Astrocyte (in vitro differentiated cells and primary cell): Measurements from ENCODE around the gene NSMCE1. TPM values are rescaled to one million over a fixed set of nuclear protein-coding genes. Genes with fewer than 3 reads are reported as not detected.

Source experiments
- DNase-seq: peaks from one replicate; pipeline ENCODE4 v3.0.0-alpha.2; 2010; ENCODE audit warnings: low read depth
- FAIRE-seq: peaks from 2 replicates; lab custom pipeline; 2011; peaks lifted over from hg19 to GRCh38; lab: Jason Lieb, UNC
- H2AFZ ChIP-seq: 2 replicates; pipeline ENCODE4 v1.6.0; 2012; ENCODE audit warnings: low read depth, low read length, inconsistent platforms
- H3K27ac ChIP-seq: 2 replicates; pipeline ENCODE4 v1.5.1; 2011; ENCODE audit warnings: low read depth, low read length, inconsistent platforms
- H3K27me3 ChIP-seq: 2 replicates; pipeline ENCODE4 v1.6.0; 2011; ENCODE audit warnings: low read length, inconsistent platforms; ENCODE audit not compliant: insufficient read depth
- H3K36me3 ChIP-seq: 2 replicates; pipeline ENCODE4 v1.5.1; 2011; ENCODE audit warnings: low read length, inconsistent platforms; ENCODE audit not compliant: insufficient read depth
- H3K4me1 ChIP-seq: 2 replicates; pipeline ENCODE4 v1.5.1; 2011; ENCODE audit warnings: low read length, inconsistent platforms; ENCODE audit not compliant: insufficient read depth
- H3K4me2 ChIP-seq: 2 replicates; pipeline ENCODE4 v1.6.0; 2012; ENCODE audit warnings: low read length, inconsistent platforms
- H3K4me3 ChIP-seq: 2 replicates; pipeline ENCODE4 v1.5.1; 2011; ENCODE audit warnings: low read depth, mild to moderate bottlenecking, low read length, inconsistent platforms; ENCODE audit not compliant: insufficient read depth
- H3K79me2 ChIP-seq: 2 replicates; pipeline ENCODE4 v1.6.0; 2012; ENCODE audit warnings: mild to moderate bottlenecking, low read length, inconsistent platforms; ENCODE audit not compliant: insufficient read depth
- H3K9ac ChIP-seq: 2 replicates; pipeline ENCODE4 v1.6.0; 2012; ENCODE audit warnings: mild to moderate bottlenecking, low read length, inconsistent platforms
- H3K9me3 ChIP-seq: 2 replicates; pipeline ENCODE4 v1.5.1; 2012; ENCODE audit warnings: low read depth, mild to moderate bottlenecking, low read length, inconsistent platforms; ENCODE audit not compliant: insufficient read depth
- H4K20me1 ChIP-seq: 2 replicates; pipeline ENCODE4 v1.6.0; 2012; ENCODE audit warnings: low read length, inconsistent platforms; ENCODE audit not compliant: insufficient read depth
- H3K27ac Mint-ChIP-seq: one replicate; pipeline ENCODE4 v1.8.0; 2021; ENCODE audit warnings: mild to moderate bottlenecking, mixed read lengths; ENCODE audit not compliant: unreplicated experiment
- H3K27me3 Mint-ChIP-seq: one replicate; pipeline ENCODE4 v1.8.0; 2021; ENCODE audit warnings: low read depth, mixed read lengths; ENCODE audit not compliant: unreplicated experiment
- H3K36me3 Mint-ChIP-seq: one replicate; pipeline ENCODE4 v1.8.0; 2021; ENCODE audit warnings: low read depth, mixed read lengths; ENCODE audit not compliant: unreplicated experiment
- H3K4me1 Mint-ChIP-seq: one replicate; pipeline ENCODE4 v1.8.0; 2021; ENCODE audit warnings: low read depth, mixed read lengths; ENCODE audit not compliant: unreplicated experiment
- H3K4me3 Mint-ChIP-seq: one replicate; pipeline ENCODE4 v1.8.0; 2021; ENCODE audit warnings: mild to moderate bottlenecking, moderate library complexity, mixed read lengths; ENCODE audit not compliant: unreplicated experiment
- H3K9me3 Mint-ChIP-seq: one replicate; pipeline ENCODE4 v1.8.0; 2021; ENCODE audit warnings: mild to moderate bottlenecking, mixed read lengths; ENCODE audit not compliant: unreplicated experiment
- CTCF ChIP-seq: IDR thresholded peaks from 2 replicates; pipeline ENCODE4 v1.5.1; 2011; ENCODE audit warnings: low read depth, mild to moderate bottlenecking, inconsistent platforms, low read length, moderate library complexity; ENCODE audit not compliant: insufficient read depth
- EZH2 ChIP-seq: IDR thresholded peaks from 2 replicates; pipeline ENCODE4 v1.6.1; 2012; ENCODE audit warnings: mild to moderate bottlenecking, low read length, inconsistent platforms; ENCODE audit not compliant: insufficient read depth
- total RNA-seq: library from RNA; stranded (reverse); gene quantifications from 2 replicates; pipeline ENCODE4 v1.2.1, GENCODE V29; 2021

NSMCE1 gene
- total RNA-seq, 1 donor from 2014 or later: 12.1 TPM

GRCh38 chr16:27235055-27235937, 33.3 kb downstream of the NSMCE1 start:
- Histone ChIP-seq H3K4me3 (no peak overlapping the region), H3K27me3 (no peaks in the 10 kb centered on the region), H4K20me1 (no peaks in the 10 kb centered on the region), H2AFZ (peak overlapping the region; percentile 61), H3K4me2 (peak overlapping the region; percentile 67), H3K79me2 (no peaks in the 10 kb centered on the region), H3K9ac (peak overlapping the region; percentile 60), H3K36me3 (no peaks in the 10 kb centered on the region), H3K9me3 (no peaks in the 10 kb centered on the region), H3K27ac (peak overlapping the region; percentile 57), H3K4me1 (peaks cover 29% of the 10 kb centered on the region)
- no peak overlapping the region for H3K27ac Mint-ChIP-seq
- peaks cover 6% of the 10 kb centered on the region for H3K36me3 Mint-ChIP-seq
- no peak overlapping the region for H3K4me3 Mint-ChIP-seq
- TF ChIP-seq CTCF (peak; percentile 95), EZH2 (no peak)
- H3K4me1 Mint-ChIP-seq: peaks cover 31% of the 10 kb centered on the region
- H3K9me3 Mint-ChIP-seq: no peaks in the 10 kb centered on the region
- peak; percentile 81 for DNase-seq
- FAIRE-seq: no peak
- H3K27me3 Mint-ChIP-seq: no peaks in the 10 kb centered on the region

GRCh38 chr16:27234603-27235002, 34.0 kb downstream of the NSMCE1 start:
- no peaks in the 10 kb centered on the region for H3K36me3 ChIP-seq
- H2AFZ ChIP-seq: no peak overlapping the region
- Mint-ChIP-seq H3K36me3 (peaks cover 6% of the 10 kb centered on the region), H3K27ac (no peak overlapping the region), H3K9me3 (no peaks in the 10 kb centered on the region), H3K4me1 (peaks cover 31% of the 10 kb centered on the region), H3K4me3 (no peak overlapping the region), H3K27me3 (no peaks in the 10 kb centered on the region)
- FAIRE-seq (no peak), DNase-seq (no peak)
- no peak for TF ChIP-seq EZH2
- no peak for TF ChIP-seq CTCF
- H3K9me3 ChIP-seq: no peaks in the 10 kb centered on the region
- no peak overlapping the region for H3K27ac ChIP-seq
- no peaks in the 10 kb centered on the region for H3K27me3 ChIP-seq
- H3K79me2 ChIP-seq: no peaks in the 10 kb centered on the region
- no peak overlapping the region for H3K4me2 ChIP-seq
- no peaks in the 10 kb centered on the region for H4K20me1 ChIP-seq
- no peak overlapping the region for H3K4me3 ChIP-seq
- peak overlapping the region; percentile 34 for H3K9ac ChIP-seq
- H3K4me1 ChIP-seq: peaks cover 29% of the 10 kb centered on the region

GRCh38 chr16:27234171-27234570, 34.4 kb downstream of the NSMCE1 start:
- Mint-ChIP-seq H3K27ac (no peak overlapping the region), H3K36me3 (peaks cover 6% of the 10 kb centered on the region), H3K4me1 (peaks cover 31% of the 10 kb centered on the region), H3K27me3 (no peaks in the 10 kb centered on the region), H3K4me3 (no peak overlapping the region), H3K9me3 (no peaks in the 10 kb centered on the region)
- FAIRE-seq (no peak), DNase-seq (no peak)
- TF ChIP-seq EZH2 (no peak), CTCF (no peak)
- Histone ChIP-seq H3K27ac (no peak overlapping the region), H3K4me3 (no peak overlapping the region), H3K36me3 (no peaks in the 10 kb centered on the region), H3K9me3 (no peaks in the 10 kb centered on the region), H3K9ac (peak overlapping the region; percentile 34), H3K4me2 (no peak overlapping the region), H4K20me1 (no peaks in the 10 kb centered on the region), H3K4me1 (peaks cover 29% of the 10 kb centered on the region), H3K27me3 (no peaks in the 10 kb centered on the region), H3K79me2 (no peaks in the 10 kb centered on the region), H2AFZ (no peak overlapping the region)
